ENCODE results near the gene SPTLC2. TPM values are rescaled to one million over a fixed set of nuclear protein-coding genes. Genes with fewer than 3 reads are reported as not detected.
"Not testable (repeated sequence)": the region's sequence is repeated elsewhere in the genome, so short reads cannot be mapped to it uniquely, and the experiment has no call there.

SPTLC2 gene
- total RNA-seq: 46.1 TPM
- long read RNA-seq, full-length matches to known transcripts: 23 of 40 reads
- long read RNA-seq, partial matches to known transcripts: 2 of 40 reads
- long read RNA-seq, other reads (novel, unspliced or antisense): 15 of 40 reads

GRCh38 chr14:77616454-77617229 lies at the start of gene SPTLC2:
TSS of gene SPTLC2 (minus strand) at chr14:77616637. CDS start at chr14:77616579, 58 bp downstream.
- intact Hi-C loops (cut with DNase I): no loop called here
- DNase-seq (peak; percentile 99), ATAC-seq (peak; percentile 99)
- Histone ChIP-seq H3K4me3 (peak within 1 kb of the TSS; percentile 79), H3K4me1 (peaks cover 33% of the 10 kb centered on the region), H3K27me3 (ENCODE audit: low read depth) (no peaks in the 10 kb centered on the region), H3K27ac (peak within 1 kb of the TSS; percentile 86), H3K36me3 (no peaks in the 10 kb centered on the region), H3K9me3 (no peaks in the 10 kb centered on the region)
- no peak for TF ChIP-seq CTCF (IDR thresholded peaks at IDR 0.05)

- Histone ChIP-seq H3K4me1 (no peaks in the 10 kb centered on the region), H3K27ac (no peak overlapping the region), H3K9me3 (no peaks in the 10 kb centered on the region), H3K27me3 (ENCODE audit: low read depth) (no peaks in the 10 kb centered on the region), H3K4me3 (no peak overlapping the region), H3K36me3 (no peaks in the 10 kb centered on the region)
- intact Hi-C loops (cut with DNase I): no loop called here
- no peak for TF ChIP-seq CTCF (IDR thresholded peaks at IDR 0.05)
- ATAC-seq: no peak
- no peak for DNase-seq
Measured at GRCh38 chr14:77663293-77663692, 46.9 kb upstream of the SPTLC2 start.

DNA sequence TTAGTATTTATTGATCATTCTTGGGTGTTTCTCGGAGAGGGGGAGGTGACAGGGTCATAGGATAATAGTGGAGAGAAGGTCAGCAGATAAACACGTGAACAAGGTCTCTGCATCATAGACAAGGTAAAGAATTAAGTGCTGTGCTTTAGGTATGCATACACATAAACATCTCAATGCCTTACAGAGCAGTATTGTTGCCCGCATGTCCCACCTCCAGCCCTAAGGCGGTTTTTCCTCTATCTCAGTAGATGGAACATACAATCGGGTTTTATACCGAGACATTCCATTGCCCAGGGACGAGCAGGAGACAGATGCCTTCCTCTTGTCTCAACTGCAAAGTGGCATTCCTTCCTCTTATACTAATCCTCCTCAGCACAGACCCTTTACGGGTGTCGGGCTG lies 45.1 kb upstream of the SPTLC2 start:
- H3K36me3 ChIP-seq; H3K9me3 ChIP-seq; ATAC-seq; intact Hi-C loops (cut with DNase I); H3K4me3 ChIP-seq; H3K27ac ChIP-seq; H3K4me1 ChIP-seq; DNase-seq; H3K27me3 ChIP-seq (ENCODE audit: low read depth): not testable (repeated sequence)

DNA sequence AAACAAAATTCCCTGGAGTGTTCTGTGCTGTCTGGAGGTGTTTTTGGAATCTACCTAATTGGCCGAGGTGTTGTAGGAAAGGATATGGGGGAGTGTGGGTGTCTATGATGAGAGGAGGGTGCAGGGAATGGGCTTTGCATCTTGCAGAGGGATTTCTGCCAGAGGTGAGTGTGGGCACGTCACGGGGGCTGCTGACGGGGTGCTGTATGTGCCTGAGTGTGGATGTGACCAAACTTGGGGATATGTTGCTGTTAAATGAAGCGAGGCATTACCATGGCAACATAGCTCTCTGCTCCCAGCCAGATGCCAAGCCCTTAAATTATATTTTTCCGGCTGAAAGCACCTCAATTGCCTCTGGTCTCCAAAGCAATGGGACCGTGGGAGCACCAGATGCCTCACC lies 44.3 kb upstream of the SPTLC2 start:
- intact Hi-C loops (cut with DNase I): no loop called here
- ATAC-seq (no peak), DNase-seq (no peak)
- no peaks in the 10 kb centered on the region for H3K9me3 ChIP-seq
- H3K27ac ChIP-seq: no peak overlapping the region
- H3K4me1 ChIP-seq: no peaks in the 10 kb centered on the region
- no peak for TF ChIP-seq CTCF (IDR thresholded peaks at IDR 0.05)
- H3K4me3 ChIP-seq: no peak overlapping the region
- no peaks in the 10 kb centered on the region for H3K27me3 ChIP-seq (ENCODE audit: low read depth)
- no peaks in the 10 kb centered on the region for H3K36me3 ChIP-seq

DNA sequence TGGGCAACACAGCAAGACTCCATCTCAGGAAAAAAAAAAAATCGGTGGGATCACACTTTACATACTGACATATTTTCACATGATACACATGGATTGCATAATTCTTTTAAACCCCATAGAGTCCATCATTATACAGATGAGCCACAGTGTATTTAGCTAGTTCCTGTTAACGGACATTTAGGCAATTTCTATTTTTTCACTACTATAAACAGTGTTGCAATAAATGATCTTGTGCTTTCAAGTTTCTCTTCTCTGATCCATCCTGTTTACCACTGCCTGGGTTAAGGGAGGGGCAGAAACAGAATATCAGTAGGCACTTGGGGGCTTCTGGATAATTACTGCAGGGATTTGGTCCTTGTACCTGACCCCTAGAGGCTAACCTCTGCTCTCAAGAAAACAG lies 43.4 kb upstream of the SPTLC2 start:
- H3K4me1 ChIP-seq: no peaks in the 10 kb centered on the region
- H3K36me3 ChIP-seq: no peaks in the 10 kb centered on the region
- intact Hi-C loops (cut with DNase I): no loop called here
- no peak overlapping the region for H3K4me3 ChIP-seq
- no peak overlapping the region for H3K27ac ChIP-seq
- H3K27me3 ChIP-seq (ENCODE audit: low read depth): no peaks in the 10 kb centered on the region
- no peaks in the 10 kb centered on the region for H3K9me3 ChIP-seq
- ATAC-seq (peak; percentile 43 to 58), DNase-seq (no peak)
- TF ChIP-seq CTCF (IDR thresholded peaks at IDR 0.05): no peak

DNA sequence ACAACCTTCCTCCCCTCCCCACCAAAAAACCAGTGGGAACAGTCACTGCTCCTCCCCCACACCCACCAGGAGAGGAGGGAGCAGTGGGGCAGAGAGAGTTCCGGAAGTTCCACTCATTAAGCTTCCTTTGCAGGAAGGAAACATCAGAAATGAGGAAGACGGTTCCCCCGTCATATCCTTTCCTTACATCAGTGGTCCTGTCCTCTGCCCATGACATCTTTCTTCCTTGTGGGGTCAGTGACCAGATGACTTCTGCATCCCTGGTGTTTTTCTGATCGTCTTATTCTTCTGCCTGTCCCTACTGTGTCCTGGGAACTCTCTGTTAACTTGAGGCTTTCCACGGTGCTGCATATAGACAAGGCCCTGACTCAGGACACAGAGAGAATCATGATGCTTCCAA lies 40.8 kb upstream of the SPTLC2 start:
- no peaks in the 10 kb centered on the region for H3K9me3 ChIP-seq
- intact Hi-C loops (cut with DNase I): no loop called here
- no peaks in the 10 kb centered on the region for H3K36me3 ChIP-seq
- H3K4me1 ChIP-seq: no peaks in the 10 kb centered on the region
- peak; percentile 24 to 47 for ATAC-seq
- no peak overlapping the region for H3K27ac ChIP-seq
- no peak overlapping the region for H3K4me3 ChIP-seq
- no peak for DNase-seq
- H3K27me3 ChIP-seq (ENCODE audit: low read depth): no peaks in the 10 kb centered on the region
- no peak for TF ChIP-seq CTCF (IDR thresholded peaks at IDR 0.05)

Measured in lower lobe of right lung (tissue), 2 donors.